Neural progenitor cell (in vitro differentiated cells): ENCODE data around the gene CFAP157. TPM values are rescaled to one million over a fixed set of nuclear protein-coding genes. Genes with fewer than 3 reads are reported as not detected.

Source experiments
- DNase-seq: peaks from one replicate; pipeline ENCODE4 v3.0.0-alpha.2; 2016; ENCODE audit warnings: low spot score
- H2AFZ ChIP-seq: fragments of 200-600 bp; sonication (generic); replicated peaks from 2 replicates; pipeline ENCODE4 v1.6.1; 2016; ENCODE audit warnings: antibody characterized with exemption
- H3F3A ChIP-seq: fragments of 200-600 bp; sonication (generic); 2 replicates; pipeline ENCODE4 v1.6.1; 2016; ENCODE audit warnings: antibody characterized with exemption, low read depth
- H3K27ac ChIP-seq: fragments of 200-600 bp; sonication (generic); 2 replicates; pipeline ENCODE4 v1.5.1; 2016; ENCODE audit warnings: mild to moderate bottlenecking
- H3K27me3 ChIP-seq: fragments of 200-600 bp; sonication (generic); 2 replicates; pipeline ENCODE4 v1.6.1; 2016; ENCODE audit warnings: mild to moderate bottlenecking, moderate library complexity
- H3K36me3 ChIP-seq: fragments of 200-600 bp; sonication (generic); 2 replicates; pipeline ENCODE4 v1.5.1; 2016
- H3K4me1 ChIP-seq: fragments of 200-600 bp; sonication (generic); 2 replicates; pipeline ENCODE4 v1.6.1; 2016; ENCODE audit warnings: mixed run types
- H3K4me2 ChIP-seq: fragments of 200-600 bp; sonication (generic); 2 replicates; pipeline ENCODE4 v1.6.1; 2016
- H3K4me3 ChIP-seq: fragments of 200-600 bp; sonication (generic); 2 replicates; pipeline ENCODE4 v1.5.1; 2016
- H3K79me2 ChIP-seq: fragments of 200-600 bp; sonication (generic); 2 replicates; pipeline ENCODE4 v1.6.1; 2016; ENCODE audit warnings: low read depth
- H3K9ac ChIP-seq: fragments of 200-600 bp; sonication (generic); 2 replicates; pipeline ENCODE4 v1.6.1; 2016
- H3K9me3 ChIP-seq: fragments of 200-600 bp; sonication (generic); 2 replicates; pipeline ENCODE4 v1.5.1; 2016; ENCODE audit warnings: low read depth
- H4K20me1 ChIP-seq: fragments of 200-600 bp; sonication (generic); 2 replicates; pipeline ENCODE4 v1.6.1; 2016; ENCODE audit warnings: low read depth
- H3K27ac Mint-ChIP-seq: 3 replicates; pipeline ENCODE4 v1.8.0; 2021; ENCODE audit warnings: mixed read lengths
- H3K27me3 Mint-ChIP-seq: 2 replicates; pipeline ENCODE4 v1.8.0; 2022; ENCODE audit warnings: low read depth, mild to moderate bottlenecking, inconsistent platforms, moderate library complexity, mixed read lengths; ENCODE audit not compliant: insufficient read depth
- H3K36me3 Mint-ChIP-seq: 3 replicates; pipeline ENCODE4 v1.8.0; 2021; ENCODE audit warnings: mixed read lengths
- H3K4me1 Mint-ChIP-seq: 3 replicates; pipeline ENCODE4 v1.8.0; 2021; ENCODE audit warnings: mixed read lengths
- H3K4me3 Mint-ChIP-seq: 3 replicates; pipeline ENCODE4 v1.8.0; 2021; ENCODE audit warnings: mild to moderate bottlenecking, moderate library complexity, mixed read lengths
- H3K9me3 Mint-ChIP-seq: 3 replicates; pipeline ENCODE4 v1.8.0; 2020; ENCODE audit warnings: mixed read lengths
- EZH2 ChIP-seq: fragments of 200-600 bp; sonication (generic); IDR thresholded peaks from 2 replicates; pipeline ENCODE4 v1.6.1; 2017; ENCODE audit warnings: antibody characterized with exemption, mild to moderate bottlenecking, moderate library complexity
- EZH2phosphoT487 ChIP-seq: fragments of 200-600 bp; sonication (generic); IDR thresholded peaks from 2 replicates; pipeline ENCODE4 v1.6.1; 2017; ENCODE audit warnings: antibody characterized with exemption
- total RNA-seq: library from RNA; depleted of rRNA; stranded (reverse); fragments of >200 nt; gene quantifications from 2 replicates; pipeline ENCODE4 v1.2.3, GENCODE V29; 2015; ENCODE audit warnings: low replicate concordance
- TF ChIP-seq, protein P1 (sequence below): fragments of 200-600 bp; sonication (generic); IDR thresholded peaks from 2 replicates; pipeline ENCODE4 v1.5.1; 2017; ENCODE audit warnings: antibody characterized with exemption, mild to moderate bottlenecking

The CFAP157 gene
- total RNA-seq, 1 donor from 2014 or later = not detected

DNA sequence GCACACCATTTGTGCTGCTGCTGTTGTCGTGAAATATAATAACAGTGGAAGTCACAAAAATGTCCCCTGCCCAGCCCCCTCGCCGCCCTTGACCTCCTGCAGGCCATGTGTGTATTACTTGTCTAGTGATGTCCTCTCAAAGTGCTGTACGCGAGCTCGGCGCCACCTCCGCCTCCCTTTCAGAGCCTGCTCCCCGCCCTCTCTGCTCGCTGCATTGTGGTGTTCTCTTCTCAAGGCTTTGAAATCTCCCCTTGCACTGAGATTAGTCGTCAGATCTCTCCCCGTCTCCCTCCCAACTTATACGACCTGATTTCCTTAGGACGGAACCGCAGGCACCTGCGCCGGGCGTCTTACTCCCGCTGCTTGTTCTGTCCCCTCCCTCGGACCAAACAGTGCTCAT is 14.7 kb upstream of the CFAP157 start:
- no peak overlapping the region for H3K4me2 ChIP-seq
- H3K9ac ChIP-seq = no peak overlapping the region
- Mint-ChIP-seq H3K27me3 (peaks cover 3% of the 10 kb centered on the region), H3K9me3 (no peaks in the 10 kb centered on the region), H3K4me3 (no peak overlapping the region), H3K27ac (peak overlapping the region; percentile 47), H3K36me3 (peaks cover 20% of the 10 kb centered on the region), H3K4me1 (peaks cover 10% of the 10 kb centered on the region)
- no peaks in the 10 kb centered on the region for H3K9me3 ChIP-seq
- no peaks in the 10 kb centered on the region for H3K27me3 ChIP-seq
- no peaks in the 10 kb centered on the region for H4K20me1 ChIP-seq
- H3F3A ChIP-seq = peaks cover 3% of the 10 kb centered on the region
- H3K36me3 ChIP-seq = no peaks in the 10 kb centered on the region
- no peak overlapping the region for H2AFZ ChIP-seq
- no peak overlapping the region for H3K4me3 ChIP-seq
- no peaks in the 10 kb centered on the region for H3K4me1 ChIP-seq
- no peak overlapping the region for H3K27ac ChIP-seq
- TF ChIP-seq EZH2phosphoT487 (no peak), EZH2 (no peak)
- TF ChIP-seq, protein P1, sequence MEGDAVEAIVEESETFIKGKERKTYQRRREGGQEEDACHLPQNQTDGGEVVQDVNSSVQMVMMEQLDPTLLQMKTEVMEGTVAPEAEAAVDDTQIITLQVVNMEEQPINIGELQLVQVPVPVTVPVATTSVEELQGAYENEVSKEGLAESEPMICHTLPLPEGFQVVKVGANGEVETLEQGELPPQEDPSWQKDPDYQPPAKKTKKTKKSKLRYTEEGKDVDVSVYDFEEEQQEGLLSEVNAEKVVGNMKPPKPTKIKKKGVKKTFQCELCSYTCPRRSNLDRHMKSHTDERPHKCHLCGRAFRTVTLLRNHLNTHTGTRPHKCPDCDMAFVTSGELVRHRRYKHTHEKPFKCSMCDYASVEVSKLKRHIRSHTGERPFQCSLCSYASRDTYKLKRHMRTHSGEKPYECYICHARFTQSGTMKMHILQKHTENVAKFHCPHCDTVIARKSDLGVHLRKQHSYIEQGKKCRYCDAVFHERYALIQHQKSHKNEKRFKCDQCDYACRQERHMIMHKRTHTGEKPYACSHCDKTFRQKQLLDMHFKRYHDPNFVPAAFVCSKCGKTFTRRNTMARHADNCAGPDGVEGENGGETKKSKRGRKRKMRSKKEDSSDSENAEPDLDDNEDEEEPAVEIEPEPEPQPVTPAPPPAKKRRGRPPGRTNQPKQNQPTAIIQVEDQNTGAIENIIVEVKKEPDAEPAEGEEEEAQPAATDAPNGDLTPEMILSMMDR = no peak
- no peaks in the 10 kb centered on the region for H3K79me2 ChIP-seq
- DNase-seq = no peak

DNA sequence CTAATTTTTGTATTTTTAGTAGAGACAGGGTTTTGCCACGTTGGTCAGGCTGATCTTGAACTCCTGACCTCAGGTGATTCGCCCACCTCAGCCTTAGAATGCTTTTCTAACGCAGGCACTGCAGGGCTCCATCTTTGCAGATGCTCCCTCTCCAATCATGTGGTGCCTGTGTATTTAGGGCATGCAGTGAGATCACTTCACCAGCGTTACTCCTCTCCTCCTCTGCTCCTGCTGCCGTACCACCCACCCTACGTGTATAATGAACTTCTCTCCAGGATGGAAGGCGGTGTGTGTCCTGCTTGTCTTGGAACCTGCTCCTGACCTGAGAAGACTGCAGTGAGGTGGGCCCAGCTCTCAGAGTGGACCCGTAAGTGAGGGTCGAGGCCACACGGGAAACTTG is 13.6 kb upstream of the CFAP157 start:
- Histone ChIP-seq H3K9ac (no peak overlapping the region), H2AFZ (no peak overlapping the region), H3K4me3 (no peak overlapping the region), H3K4me2 (no peak overlapping the region), H3K27ac (no peak overlapping the region), H3K9me3 (no peaks in the 10 kb centered on the region), H3F3A (peaks cover 8% of the 10 kb centered on the region), H4K20me1 (no peaks in the 10 kb centered on the region), H3K27me3 (no peaks in the 10 kb centered on the region), H3K36me3 (no peaks in the 10 kb centered on the region), H3K4me1 (no peaks in the 10 kb centered on the region), H3K79me2 (no peaks in the 10 kb centered on the region)
- Mint-ChIP-seq H3K4me1 (peaks cover 10% of the 10 kb centered on the region), H3K9me3 (no peaks in the 10 kb centered on the region), H3K27ac (no peak overlapping the region), H3K27me3 (peaks cover 3% of the 10 kb centered on the region), H3K4me3 (no peak overlapping the region), H3K36me3 (peaks cover 17% of the 10 kb centered on the region)
- TF ChIP-seq, protein P1 = no peak
- TF ChIP-seq EZH2 = no peak
- no peak for DNase-seq

DNA sequence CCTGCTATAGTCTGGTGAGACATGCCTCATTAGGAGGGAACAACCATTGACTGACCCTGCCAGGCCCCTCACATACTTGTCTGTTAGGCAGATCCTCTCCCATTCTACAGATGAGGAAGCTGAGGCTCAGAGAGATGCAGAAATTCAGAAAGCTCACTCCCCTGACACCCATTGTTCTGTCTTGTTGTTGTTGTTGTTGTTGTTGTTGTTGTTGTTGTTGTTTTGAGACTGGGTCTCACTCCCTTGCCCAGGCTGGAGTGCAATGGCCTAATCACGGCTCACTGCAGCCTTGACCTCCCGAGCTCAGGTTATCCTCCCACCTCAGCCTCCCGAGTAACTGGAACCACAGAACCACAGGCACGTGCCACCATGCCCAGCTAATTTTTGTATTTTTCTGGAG is 13.1 kb upstream of the CFAP157 start:
- Histone ChIP-seq H2AFZ (no peak overlapping the region), H4K20me1 (no peaks in the 10 kb centered on the region), H3F3A (peaks cover 12% of the 10 kb centered on the region), H3K9ac (no peak overlapping the region), H3K36me3 (no peaks in the 10 kb centered on the region), H3K9me3 (no peaks in the 10 kb centered on the region), H3K4me2 (no peak overlapping the region), H3K27me3 (no peaks in the 10 kb centered on the region), H3K79me2 (no peaks in the 10 kb centered on the region), H3K4me3 (no peak overlapping the region), H3K27ac (no peak overlapping the region), H3K4me1 (no peaks in the 10 kb centered on the region)
- DNase-seq = no peak
- H3K27me3 Mint-ChIP-seq = peaks cover 3% of the 10 kb centered on the region
- peaks cover 17% of the 10 kb centered on the region for H3K36me3 Mint-ChIP-seq
- H3K4me1 Mint-ChIP-seq = peaks cover 10% of the 10 kb centered on the region
- no peaks in the 10 kb centered on the region for H3K9me3 Mint-ChIP-seq
- no peak overlapping the region for H3K27ac Mint-ChIP-seq
- no peak overlapping the region for H3K4me3 Mint-ChIP-seq
- TF ChIP-seq, protein P1 = no peak
- TF ChIP-seq EZH2phosphoT487 = no peak
- no peak for TF ChIP-seq EZH2
